Thymus (tissue), 11 donors: ENCODE measurements around the gene IRF3. TPM values are rescaled to one million over a fixed set of nuclear protein-coding genes. Genes with fewer than 3 reads are reported as not detected.
A peak's percentile ranks its signal among the peaks of the same experiment; 100 is the strongest.

Experiments used
- DNase-seq, 9 donors: peaks; one replicate each; pipeline ENCODE4 v3.0.0-alpha.2; 2013; ENCODE audit warnings: low spot score in 9 of 9, low read depth in 6 of 9, missing footprints in 1 of 9
- H3K27ac ChIP-seq, 2 donors: one replicate each; pipeline ENCODE4 v1.5.1; 2013; ENCODE audit warnings: control low read depth in 1 of 2, low read depth in 1 of 2, low read length in 1 of 2, mild to moderate bottlenecking in 1 of 2, moderate library complexity in 1 of 2
- H3K27me3 ChIP-seq, 2 donors: one replicate each; pipeline ENCODE4 v1.5.1; 2013; ENCODE audit warnings: low read length in 1 of 2; ENCODE audit not compliant: control insufficient read depth in 2 of 2, insufficient read depth in 1 of 2
- H3K36me3 ChIP-seq, 2 donors: one replicate each; pipeline ENCODE4 v1.5.1; 2013; ENCODE audit warnings: low read length in 1 of 2, mild to moderate bottlenecking in 1 of 2, moderate library complexity in 1 of 2; ENCODE audit not compliant: control insufficient read depth in 2 of 2, insufficient read depth in 2 of 2
- H3K4me1 ChIP-seq, 2 donors: one replicate each; pipeline ENCODE4 v1.5.1; 2013; ENCODE audit warnings: low read length in 2 of 2; ENCODE audit not compliant: control insufficient read depth in 2 of 2, insufficient read depth in 2 of 2
- H3K4me3 ChIP-seq, 2 donors: one replicate each; pipeline ENCODE4 v1.5.1; 2013; ENCODE audit warnings: low read length in 2 of 2, control low read depth in 1 of 2, mild to moderate bottlenecking in 1 of 2
- H3K9me3 ChIP-seq, 2 donors: one replicate each; pipeline ENCODE4 v1.5.1; 2013; ENCODE audit warnings: low read length in 1 of 2, mild to moderate bottlenecking in 1 of 2; ENCODE audit not compliant: control insufficient read depth in 2 of 2, insufficient read depth in 1 of 2
- WGBS: extraction: QIAGEN DNeasy Blood & Tissue Kit; methylation state at CpG from one replicate; pipeline ENCODE4 v1.1.7; 2013; 5-methylcytosine and 5-hydroxymethylcytosine counted together
- polyA plus RNA-seq: library from polyadenylated mRNA; stranded (reverse); fragments of 200-250 nt; gene quantifications from one replicate; pipeline ENCODE4 v1.2.3, GENCODE V29; 2013
- total RNA-seq: library from RNA; stranded (reverse); fragments of 120-200 nt; gene quantifications from one replicate; pipeline ENCODE4 v1.2.4, GENCODE V29; 2013
- donor health status: healthy.

The IRF3 gene
- total and polyA plus RNA-seq, 2 donors = 83.6 to 259 TPM

GRCh38 chr19:49684251-49684982 lies 18.8 kb upstream of the IRF3 start:
- H3K4me3 ChIP-seq = no peak overlapping the region
- H3K9me3 ChIP-seq = no peaks in the 10 kb centered on the region
- whole genome bisulfite sequencing = 96% methylated on average over 35 of the region's 35 CpGs
- H3K36me3 ChIP-seq = peaks cover 56 to 60% of the 10 kb centered on the region in 2 donors
- no peak overlapping the region for H3K27ac ChIP-seq
- H3K4me1 ChIP-seq = peaks cover 5 to 16% of the 10 kb centered on the region in 2 donors
- no peak for DNase-seq
- H3K27me3 ChIP-seq = peaks cover 1 to 9% of the 10 kb centered on the region in 2 donors

- H3K27me3 ChIP-seq = peaks cover 0 to 3% of the 10 kb centered on the region in 2 donors
- WGBS = 97% methylated on average over 18 of the region's 18 CpGs
- H3K36me3 ChIP-seq = peaks cover 56 to 60% of the 10 kb centered on the region in 2 donors
- H3K4me1 ChIP-seq = peaks cover 5 to 21% of the 10 kb centered on the region in 2 donors
- H3K9me3 ChIP-seq = no peaks in the 10 kb centered on the region
- no peak for DNase-seq
- H3K27ac ChIP-seq = no peak overlapping the region
- H3K4me3 ChIP-seq = no peak overlapping the region
These were observed 18.2 kb upstream of the IRF3 start for GRCh38 chr19:49683814-49684250.

- no peak for DNase-seq
- peaks cover 53 to 55% of the 10 kb centered on the region in 2 donors for H3K36me3 ChIP-seq
- no peaks in the 10 kb centered on the region for H3K9me3 ChIP-seq
- no peak overlapping the region for H3K4me3 ChIP-seq
- 96% methylated on average over 8 of the region's 8 CpGs for WGBS
- H3K27ac ChIP-seq = no peak overlapping the region
- H3K4me1 ChIP-seq = peaks cover 11 to 32% of the 10 kb centered on the region in 2 donors
- H3K27me3 ChIP-seq = no peaks in the 10 kb centered on the region
These were observed 16.6 kb upstream of the IRF3 start for GRCh38 chr19:49682274-49682673.

- Histone ChIP-seq H3K27ac (no peak overlapping the region), H3K4me1 (peaks cover 11 to 32% of the 10 kb centered on the region in 2 donors), H3K27me3 (no peaks in the 10 kb centered on the region), H3K36me3 (peaks cover 50 to 53% of the 10 kb centered on the region in 2 donors), H3K9me3 (no peaks in the 10 kb centered on the region), H3K4me3 (no peak overlapping the region)
- WGBS = 98% methylated on average over 19 of the region's 19 CpGs
- DNase-seq = no peak
These were observed 16.2 kb upstream of the IRF3 start for GRCh38 chr19:49681830-49682229.

GRCh38 chr19:49680421-49681351 lies 15.0 kb upstream of the IRF3 start:
- DNase-seq = peak; percentile 63 to 96 (median 82)
- H3K27me3 ChIP-seq = no peaks in the 10 kb centered on the region
- H3K4me1 ChIP-seq = peaks cover 15 to 38% of the 10 kb centered on the region in 2 donors
- peaks cover 41 to 43% of the 10 kb centered on the region in 2 donors for H3K36me3 ChIP-seq
- H3K9me3 ChIP-seq = no peaks in the 10 kb centered on the region
- H3K27ac ChIP-seq = peak overlapping the region; percentile 26 to 56
- H3K4me3 ChIP-seq = peak overlapping the region in 1 of 2 donors; percentile 20
- WGBS = 44% methylated on average over 40 of the region's 40 CpGs

GRCh38 chr19:49679771-49680413 lies 14.2 kb upstream of the IRF3 start:
- H3K4me1 ChIP-seq = peaks cover 15 to 38% of the 10 kb centered on the region in 2 donors
- H3K36me3 ChIP-seq = peaks cover 34 to 35% of the 10 kb centered on the region in 2 donors
- no peak overlapping the region for H3K4me3 ChIP-seq
- WGBS = 88% methylated on average over 10 of the region's 10 CpGs
- no peaks in the 10 kb centered on the region for H3K9me3 ChIP-seq
- peak overlapping the region in 1 of 2 donors; percentile 26 for H3K27ac ChIP-seq
- no peaks in the 10 kb centered on the region for H3K27me3 ChIP-seq
- no peak for DNase-seq

GRCh38 chr19:49678985-49679770 lies 13.5 kb upstream of the IRF3 start:
- no peak overlapping the region for H3K4me3 ChIP-seq
- H3K36me3 ChIP-seq = peaks cover 27 to 28% of the 10 kb centered on the region in 2 donors
- no peaks in the 10 kb centered on the region for H3K27me3 ChIP-seq
- H3K4me1 ChIP-seq = peaks cover 15 to 38% of the 10 kb centered on the region in 2 donors
- WGBS = 90% methylated on average over 12 of the region's 12 CpGs
- no peaks in the 10 kb centered on the region for H3K9me3 ChIP-seq
- H3K27ac ChIP-seq = no peak overlapping the region
- no peak for DNase-seq

- WGBS = 10% methylated on average over 21 of the region's 21 CpGs
- DNase-seq = peak in 7 of 9 donors; percentile 44 to 83 (median 64)
- Histone ChIP-seq H3K4me3 (peak overlapping the region; percentile 91 to 99), H3K36me3 (peaks cover 19 to 20% of the 10 kb centered on the region in 2 donors), H3K9me3 (no peaks in the 10 kb centered on the region), H3K27ac (peak overlapping the region; percentile 92 to 93), H3K27me3 (no peaks in the 10 kb centered on the region), H3K4me1 (peaks cover 15 to 38% of the 10 kb centered on the region in 2 donors)
These were observed 12.4 kb upstream of the IRF3 start for GRCh38 chr19:49677901-49678674.
